OCI-LY3 (cell line): ENCODE measurements around the gene FRMPD3.

Source experiments
- H2AFZ ChIP-seq: fragments of 200-600, 300-600 bp; shearing (Covaris generic); 2 replicates; pipeline ENCODE4 v1.6.0; 2014; ENCODE audit warnings: antibody characterized with exemption, low read depth, low read length
- H3K27ac ChIP-seq: fragments of 200-600, 300-600 bp; sonication (generic); 2 replicates; pipeline ENCODE4 v1.5.1; 2014; ENCODE audit warnings: mild to moderate bottlenecking, low read length, moderate library complexity, mixed read lengths
- H3K27me3 ChIP-seq: fragments of 200-600, 300-600 bp; sonication (generic); 2 replicates; pipeline ENCODE4 v1.6.1; 2014; ENCODE audit warnings: low read depth, low read length, mixed read lengths
- H3K36me3 ChIP-seq: fragments of 200-600, 300-600 bp; sonication (generic); replicated peaks from 2 replicates; pipeline ENCODE3; 2014; ENCODE audit warnings: low read depth, low read length, mixed read lengths
- H3K4me1 ChIP-seq: fragments of 300-600, 200-600 bp; sonication (generic); 2 replicates; pipeline ENCODE4 v1.6.1; 2014; ENCODE audit warnings: low read length, mixed read lengths
- H3K4me2 ChIP-seq: fragments of 200-600, 300-600 bp; sonication (generic); 2 replicates; pipeline ENCODE4 v1.6.1; 2014; ENCODE audit warnings: low read length, mixed read lengths
- H3K4me3 ChIP-seq: fragments of 300-600, 200-600 bp; sonication (generic); 2 replicates; pipeline ENCODE4 v1.5.1; 2014; ENCODE audit warnings: antibody characterized with exemption, mild to moderate bottlenecking, low read length, moderate library complexity
- H3K79me2 ChIP-seq: fragments of 300-600, 200-600 bp; shearing (Covaris generic); 2 replicates; pipeline ENCODE4 v1.6.1; 2014; ENCODE audit warnings: mild to moderate bottlenecking, low read length, mixed read lengths
- H3K9ac ChIP-seq: fragments of 300-600, 200-600 bp; shearing (Covaris generic); 2 replicates; pipeline ENCODE4 v1.6.0; 2014; ENCODE audit warnings: mild to moderate bottlenecking, low read length, moderate library complexity
- H3K9me3 ChIP-seq: fragments of 200-600, 300-600 bp; shearing (Covaris generic); 2 replicates; pipeline ENCODE4 v1.6.1; 2014; ENCODE audit warnings: low read length, mixed read lengths; ENCODE audit not compliant: insufficient read depth
- H4K20me1 ChIP-seq: fragments of 200-600, 300-600 bp; sonication (generic); 2 replicates; pipeline ENCODE4 v1.6.1; 2016; ENCODE audit warnings: low read length, mixed read lengths; ENCODE audit not compliant: insufficient read depth
- CTCF ChIP-seq: fragments of 200-600, 300-600 bp; sonication (generic); IDR thresholded peaks from 2 replicates; pipeline ENCODE4 v1.5.1; 2014; ENCODE audit warnings: antibody characterized with exemption, low read length, low read depth
- EZH2phosphoT487 ChIP-seq: fragments of 200-600 bp; shearing (Covaris generic); IDR thresholded peaks from 2 replicates; pipeline ENCODE4 v1.6.1; 2018; ENCODE audit warnings: antibody characterized with exemption, mixed run types, low read depth

FRMPD3 gene

GRCh38 chrX:107448998-107449835, at the start of gene FRMPD3:
Gene FRMPD3 (plus strand): TSS chrX:107449652. CDS start chrX:107526589, 76,937 bp downstream.
- Histone ChIP-seq H3K27me3 (peaks cover 21% of the 10 kb centered on the region), H3K79me2 (no peaks in the 10 kb centered on the region), H3K9me3 (no peaks in the 10 kb centered on the region), H3K27ac (no peak within 1 kb of the TSS), H2AFZ (peak within 1 kb of the TSS; percentile 74), H3K9ac (peak within 1 kb of the TSS; percentile 60), H3K36me3 (no peaks in the 10 kb centered on the region), H3K4me2 (peak within 1 kb of the TSS; percentile 91), H4K20me1 (no peaks in the 10 kb centered on the region), H3K4me3 (peak within 1 kb of the TSS; percentile 86), H3K4me1 (peaks cover 8% of the 10 kb centered on the region)
- no peak for TF ChIP-seq EZH2phosphoT487
- no peak for TF ChIP-seq CTCF

GRCh38 chrX:107420571-107420970, 28.9 kb upstream of the FRMPD3 start:
- H3K4me2 ChIP-seq: no peak overlapping the region
- H3K4me3 ChIP-seq: no peak overlapping the region
- H3K9me3 ChIP-seq: no peaks in the 10 kb centered on the region
- H3K79me2 ChIP-seq: no peaks in the 10 kb centered on the region
- H3K27me3 ChIP-seq: no peaks in the 10 kb centered on the region
- H2AFZ ChIP-seq: no peak overlapping the region
- no peak overlapping the region for H3K9ac ChIP-seq
- H3K27ac ChIP-seq: no peak overlapping the region
- H4K20me1 ChIP-seq: no peaks in the 10 kb centered on the region
- H3K36me3 ChIP-seq: no peaks in the 10 kb centered on the region
- no peak for TF ChIP-seq CTCF
- H3K4me1 ChIP-seq: no peaks in the 10 kb centered on the region

- Histone ChIP-seq H3K27ac (no peak overlapping the region), H3K4me2 (no peak overlapping the region), H3K36me3 (no peaks in the 10 kb centered on the region)
Observed at GRCh38 chrX:107421337-107421861, 28.1 kb upstream of the FRMPD3 start.

More at GRCh38 chrX:107421337-107421861, 28.1 kb upstream of the FRMPD3 start:
- TF ChIP-seq EZH2phosphoT487 (no peak), CTCF (no peak)
- Histone ChIP-seq H3K4me1 (no peaks in the 10 kb centered on the region), H3K27me3 (no peaks in the 10 kb centered on the region), H3K4me3 (no peak overlapping the region), H2AFZ (no peak overlapping the region), H3K79me2 (no peaks in the 10 kb centered on the region), H3K9ac (no peak overlapping the region), H4K20me1 (no peaks in the 10 kb centered on the region), H3K9me3 (no peaks in the 10 kb centered on the region)
